Ascending aorta (tissue), 2 donors: ENCODE measurements around the gene TNS2. TPM values are rescaled to one million over a fixed set of nuclear protein-coding genes. Genes with fewer than 3 reads are reported as not detected.
A peak's percentile ranks its signal among the peaks of the same experiment; 100 is the strongest.

Experiments
- DNase-seq, 2 donors: peaks; one replicate each; pipeline ENCODE4 v3.0.0-alpha.2; 2019; ENCODE audit warnings: low spot score in 2 of 2
- H3K27ac ChIP-seq, 2 donors: fragments of 200-600 bp; sonication (generic); one replicate each; pipeline ENCODE4 v1.5.1; 2016 to 2017; ENCODE audit warnings: mild to moderate bottlenecking in 1 of 2
- H3K27me3 ChIP-seq: fragments of 200-600 bp; sonication (generic); one replicate; pipeline ENCODE4 v1.5.1; 2017
- H3K36me3 ChIP-seq, 2 donors: fragments of 200-600 bp; sonication (generic); one replicate each; pipeline ENCODE4 v1.5.1; 2016
- H3K4me1 ChIP-seq, 2 donors: fragments of 200-600 bp; sonication (generic); one replicate each; pipeline ENCODE4 v1.5.1; 2016 to 2017; ENCODE audit warnings: mild to moderate bottlenecking in 1 of 2
- H3K4me3 ChIP-seq, 2 donors: fragments of 200-600 bp; sonication (generic); one replicate each; pipeline ENCODE4 v1.5.1; 2016 to 2017; ENCODE audit warnings: mild to moderate bottlenecking in 1 of 2
- H3K9me3 ChIP-seq, 2 donors: fragments of 200-600 bp; sonication (generic); one replicate each; pipeline ENCODE4 v1.5.1; 2016
- intact Hi-C: fragments of 100-400 bp; cut with DNase I; formaldehyde crosslinking; loops from one replicate; pipeline ENCODE4 v1.15.1; 2023
- total RNA-seq: library from RNA; depleted of rRNA; stranded (reverse); fragments of >200 nt; gene quantifications from one replicate; pipeline ENCODE4 v1.1.0, GENCODE V29; 2016
- TF ChIP-seq, protein P1 (sequence below), 3 experiments: fragments of 200-600 bp in 2 of 3; fragments of 450-650 bp in 1 of 3; sonication (generic) in 2 of 3; IDR thresholded peaks; one replicate each; pipeline ENCODE4 v1.5.1; 2016 to 2019; ENCODE audit warnings: antibody characterized with exemption in 3 of 3, mild to moderate bottlenecking in 1 of 3, moderate library complexity in 1 of 3

TNS2 gene
- total RNA-seq, 1 donor from 2014 or later: 608 TPM

DNA sequence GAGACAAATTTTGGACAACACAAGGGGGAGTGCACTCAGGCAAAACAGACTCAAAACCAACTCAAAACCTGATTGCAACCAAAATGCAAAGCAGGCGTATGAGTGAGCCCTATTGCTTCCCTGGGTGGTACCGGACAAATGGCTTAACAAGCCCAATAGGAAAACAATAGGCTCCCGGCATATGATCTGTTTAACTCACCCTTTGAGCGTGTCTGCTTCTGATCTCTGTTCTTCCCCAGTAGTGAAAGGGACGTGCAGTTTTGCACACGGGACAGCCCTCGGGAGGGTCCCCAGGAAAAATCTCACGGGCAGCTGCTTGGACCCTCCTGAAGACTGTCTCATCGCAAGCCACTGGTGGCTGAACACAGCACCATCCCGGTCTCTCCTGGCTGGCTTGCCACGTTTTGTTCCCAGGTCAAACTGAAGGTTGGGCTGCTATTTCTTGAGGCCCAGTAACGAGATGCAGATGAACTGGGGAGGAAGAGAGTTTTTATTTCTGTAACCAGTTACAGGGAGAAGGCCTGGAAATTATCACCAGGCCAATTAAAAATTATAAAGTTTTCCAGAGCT, 63.4 kb downstream of the TNS2 start:
- Histone ChIP-seq H3K27ac (no peak overlapping the region), H3K4me3 (no peak overlapping the region), H3K27me3 (no peaks in the 10 kb centered on the region), H3K4me1 (peaks cover 6 to 31% of the 10 kb centered on the region in 2 donors), H3K9me3 (no peaks in the 10 kb centered on the region), H3K36me3 (no peaks in the 10 kb centered on the region)
- TF ChIP-seq, protein P1, sequence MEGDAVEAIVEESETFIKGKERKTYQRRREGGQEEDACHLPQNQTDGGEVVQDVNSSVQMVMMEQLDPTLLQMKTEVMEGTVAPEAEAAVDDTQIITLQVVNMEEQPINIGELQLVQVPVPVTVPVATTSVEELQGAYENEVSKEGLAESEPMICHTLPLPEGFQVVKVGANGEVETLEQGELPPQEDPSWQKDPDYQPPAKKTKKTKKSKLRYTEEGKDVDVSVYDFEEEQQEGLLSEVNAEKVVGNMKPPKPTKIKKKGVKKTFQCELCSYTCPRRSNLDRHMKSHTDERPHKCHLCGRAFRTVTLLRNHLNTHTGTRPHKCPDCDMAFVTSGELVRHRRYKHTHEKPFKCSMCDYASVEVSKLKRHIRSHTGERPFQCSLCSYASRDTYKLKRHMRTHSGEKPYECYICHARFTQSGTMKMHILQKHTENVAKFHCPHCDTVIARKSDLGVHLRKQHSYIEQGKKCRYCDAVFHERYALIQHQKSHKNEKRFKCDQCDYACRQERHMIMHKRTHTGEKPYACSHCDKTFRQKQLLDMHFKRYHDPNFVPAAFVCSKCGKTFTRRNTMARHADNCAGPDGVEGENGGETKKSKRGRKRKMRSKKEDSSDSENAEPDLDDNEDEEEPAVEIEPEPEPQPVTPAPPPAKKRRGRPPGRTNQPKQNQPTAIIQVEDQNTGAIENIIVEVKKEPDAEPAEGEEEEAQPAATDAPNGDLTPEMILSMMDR (IDR thresholded peaks at IDR 0.05): no peak
- no peak for DNase-seq
- intact Hi-C loops: no loop called here

DNA sequence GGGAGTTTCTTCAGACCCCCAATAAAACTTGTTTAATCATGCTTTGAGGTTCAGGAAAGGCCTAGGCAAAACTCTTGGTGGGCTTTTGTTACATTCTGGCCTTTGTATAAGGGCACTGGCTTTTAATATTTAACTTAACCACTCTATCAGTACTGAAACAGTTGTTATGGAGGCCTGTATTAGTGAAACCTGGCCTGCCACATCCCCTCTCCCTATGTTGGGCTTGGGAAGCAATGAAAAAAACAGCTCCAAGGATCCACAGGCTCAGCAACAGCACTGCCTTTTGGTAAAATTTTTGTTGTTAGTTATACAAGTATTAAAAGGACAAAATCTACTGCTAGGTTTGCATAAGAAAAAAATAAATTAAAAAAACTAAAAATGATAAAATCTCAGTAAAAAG, 64.1 kb downstream of the TNS2 start:
- H3K27ac ChIP-seq: peak overlapping the region; percentile 90 to 95

More for the DNA sequence above, 64.1 kb downstream of the TNS2 start:
- Histone ChIP-seq H3K27me3 (no peaks in the 10 kb centered on the region), H3K9me3 (no peaks in the 10 kb centered on the region), H3K4me1 (peaks cover 6 to 28% of the 10 kb centered on the region in 2 donors), H3K4me3 (no peak overlapping the region), H3K36me3 (no peaks in the 10 kb centered on the region)
- TF ChIP-seq, protein P1 (IDR thresholded peaks at IDR 0.05): no peak
- intact Hi-C loops: no loop called here
- no peak for DNase-seq

Other genes with a start within 250 kb of the TNS2 start
- not detected for gene KRT4, start 235.9 kb upstream of the TNS2 start, total RNA-seq
- not detected for gene KRT79, start 215.8 kb upstream of the TNS2 start, total RNA-seq
- not detected for gene KRT78, start 201.1 kb upstream of the TNS2 start, total RNA-seq
- 54.3 TPM for gene KRT8, start 145.0 kb upstream of the TNS2 start, total RNA-seq
- 285 TPM for gene KRT18, start 100.9 kb upstream of the TNS2 start, total RNA-seq
- 181 TPM for gene EIF4B, start 43.6 kb upstream of the TNS2 start, total RNA-seq
- gene SPRYD3, start 29.3 kb downstream of the TNS2 start, total RNA-seq: 48.6 TPM
- 1,664 TPM for gene IGFBP6, start 47.6 kb downstream of the TNS2 start, total RNA-seq
- gene SOAT2, start 53.4 kb downstream of the TNS2 start, total RNA-seq: not detected
- gene ZNF740, start 130.7 kb downstream of the TNS2 start, total RNA-seq: 5.9 TPM
- 30.7 TPM for gene CSAD, start 130.9 kb downstream of the TNS2 start, total RNA-seq
- 1.6 TPM for gene ITGB7, start 157.2 kb downstream of the TNS2 start, total RNA-seq
- 29.8 TPM for gene RARG, start 182.1 kb downstream of the TNS2 start, total RNA-seq
- gene ESPL1, start 218.2 kb downstream of the TNS2 start, total RNA-seq: not detected
- gene PFDN5, start 245.5 kb downstream of the TNS2 start, total RNA-seq: 187 TPM
- gene MYG1, start 249.6 kb downstream of the TNS2 start, total RNA-seq: 27.5 TPM